ENCODE data around the gene SMG6.

SMG6 gene

DNA sequence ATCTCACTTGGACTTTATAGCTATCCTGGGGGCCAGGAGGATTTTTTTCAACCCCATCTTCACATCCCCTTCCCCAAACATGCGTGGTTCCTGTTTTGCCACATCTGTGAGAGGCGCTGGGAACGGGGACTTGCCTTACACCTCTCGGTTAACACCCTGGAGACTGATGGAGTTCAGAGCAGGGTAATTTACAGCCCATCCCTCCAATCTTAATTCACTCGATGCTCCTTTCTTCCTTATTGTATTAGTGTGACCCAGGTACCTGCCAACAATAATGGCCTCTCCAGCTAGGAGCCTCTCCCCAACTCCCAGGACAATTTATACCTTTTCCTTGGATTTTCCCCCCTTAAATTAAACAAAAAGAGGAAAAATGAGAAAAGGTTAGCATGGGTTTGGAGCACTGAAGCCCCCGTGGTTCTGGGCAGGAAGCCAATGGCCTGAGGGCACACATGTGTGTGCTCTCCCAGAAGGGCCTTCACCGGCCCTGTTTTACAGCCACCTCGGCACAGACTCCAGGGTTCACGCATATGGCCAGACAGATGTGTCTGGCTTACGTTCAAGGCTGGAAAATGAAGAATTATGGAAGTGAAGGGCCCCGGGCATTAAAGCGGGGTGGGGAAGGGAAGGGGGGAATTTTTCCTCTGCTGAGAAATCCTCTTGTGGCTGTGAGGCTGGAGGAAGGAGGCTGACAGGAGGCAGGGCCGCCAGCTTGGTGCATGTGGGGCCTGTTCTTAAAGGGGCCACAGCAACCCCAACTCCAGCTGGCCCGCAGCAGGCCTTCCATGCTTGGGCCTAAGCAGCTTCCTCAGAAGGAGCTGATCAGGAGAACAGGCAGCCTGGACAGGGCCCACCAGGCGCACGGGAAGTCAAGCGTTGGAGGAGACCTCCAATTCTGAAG lies 227.2 kb downstream of the SMG6 start:
- no peak for DNase-seq (ENCODE audit: low read depth)

DNA sequence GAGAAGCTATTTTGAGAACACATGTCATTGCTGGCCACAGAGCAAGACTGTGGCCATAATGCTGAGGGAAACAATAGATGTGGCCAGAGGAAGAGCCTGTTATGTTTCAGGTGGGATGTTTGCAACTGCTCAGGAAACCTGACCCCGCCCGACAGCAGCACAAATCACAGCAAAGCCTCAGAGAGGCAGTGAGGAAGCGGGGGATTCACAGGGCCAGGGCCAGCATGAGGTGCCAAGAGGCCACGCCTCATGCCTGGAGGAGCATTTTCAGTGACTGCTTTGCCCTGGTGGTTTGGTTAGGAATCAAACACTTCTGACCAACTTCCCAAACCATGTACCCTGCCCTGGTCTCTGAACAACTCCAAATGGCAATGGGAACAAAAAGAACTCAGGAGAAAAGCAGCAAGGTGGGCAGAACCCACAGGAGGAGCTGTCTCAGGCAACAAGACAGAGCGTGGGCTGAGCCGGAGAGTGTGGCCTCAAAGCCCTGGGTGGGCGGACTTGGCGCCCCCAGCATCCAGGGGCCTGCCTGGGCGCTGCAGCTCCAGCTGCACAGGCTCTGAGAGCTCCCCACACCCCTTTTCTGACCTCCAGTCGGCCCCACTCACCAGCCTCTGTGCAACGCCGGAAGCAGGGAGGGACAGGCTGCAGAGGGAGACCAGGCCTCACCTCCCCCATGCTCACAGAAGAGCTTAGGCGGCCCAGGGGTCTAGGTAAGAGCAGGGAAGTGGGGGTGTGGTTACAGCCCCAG lies 228.1 kb downstream of the SMG6 start:
- DNase-seq (ENCODE audit: low read depth): no peak

DNA sequence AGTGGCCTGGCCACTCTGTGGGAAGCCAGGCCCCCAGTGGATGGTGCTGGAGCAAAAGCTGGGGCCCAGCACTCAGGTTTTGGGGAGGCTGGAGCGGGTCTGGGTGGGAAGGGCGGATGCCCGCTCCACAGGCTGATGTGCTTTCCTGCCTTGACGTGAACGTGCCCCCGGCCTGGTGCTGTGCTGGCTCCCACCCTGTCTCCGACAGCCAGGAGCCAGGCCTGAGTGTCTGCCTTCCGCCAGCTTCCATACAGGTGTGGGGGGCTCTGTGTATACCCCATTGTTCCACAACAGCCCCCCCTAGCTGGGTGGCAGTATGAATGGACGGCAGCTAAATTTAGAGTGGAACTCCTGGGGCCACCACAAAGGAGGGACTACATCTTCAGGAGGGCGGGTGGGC lies 228.7 kb downstream of the SMG6 start:
- DNase-seq (ENCODE audit: low read depth): no peak

DNA sequence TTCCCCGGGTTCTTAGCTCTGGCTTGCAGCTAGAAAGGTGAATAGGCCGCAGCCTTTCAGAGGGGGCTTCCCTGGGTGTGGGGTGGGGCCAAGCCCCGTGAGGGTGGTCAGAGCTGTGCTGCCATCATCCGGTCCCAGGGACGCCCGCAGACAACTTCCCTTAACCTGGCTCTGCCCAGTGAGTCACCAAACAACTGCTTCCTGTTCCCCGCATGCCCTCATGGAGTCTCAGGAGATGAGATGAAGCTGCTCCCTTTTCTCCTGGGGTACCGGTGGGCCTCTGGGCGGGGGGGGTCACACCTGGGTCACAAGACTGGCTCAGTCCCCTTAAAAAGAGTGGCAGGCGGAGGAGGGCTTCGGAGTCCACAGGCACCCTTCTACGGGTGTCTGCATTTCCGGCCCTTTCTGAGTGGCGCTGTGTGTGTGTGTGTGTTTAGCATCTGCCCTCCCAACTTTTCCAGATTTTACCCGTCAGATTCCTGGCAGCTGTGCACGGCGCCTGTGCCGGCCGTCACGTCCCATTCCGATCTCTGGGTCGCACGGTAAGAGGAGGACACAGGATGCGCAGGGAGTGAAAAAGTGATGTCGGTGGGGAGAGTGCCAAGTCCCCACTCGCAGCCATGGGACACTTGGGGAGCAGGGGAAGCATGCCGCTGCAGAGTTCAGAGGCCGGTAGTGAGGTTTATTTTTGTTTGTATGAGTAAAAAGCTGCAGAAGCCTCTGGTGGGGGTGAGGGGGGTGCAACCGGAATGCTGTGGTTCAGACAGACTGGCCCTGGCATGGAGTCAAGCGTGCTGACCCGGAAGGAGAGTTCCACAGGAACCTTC lies 231.9 kb downstream of the SMG6 start:
- DNase-seq (ENCODE audit: low read depth): no peak

DNA sequence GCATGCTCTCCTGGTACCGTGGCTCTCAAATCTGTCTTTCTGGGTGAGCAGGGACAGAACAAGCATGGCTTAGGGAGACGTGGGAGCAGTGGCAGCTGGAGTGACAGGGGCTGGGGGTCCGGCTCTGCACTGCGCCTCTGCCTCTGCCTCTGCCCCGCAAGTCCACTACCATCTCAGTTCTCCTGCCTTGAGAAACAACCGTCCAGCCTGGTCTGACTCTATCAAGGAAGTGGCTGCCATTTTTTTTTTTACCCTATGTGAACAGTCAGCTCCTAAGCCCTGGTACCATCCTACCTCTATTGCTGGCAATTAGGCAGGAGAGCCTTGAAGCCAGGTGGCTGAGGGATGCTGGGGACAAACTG lies 232.6 kb downstream of the SMG6 start:
- no peak for DNase-seq (ENCODE audit: low read depth)

DNA sequence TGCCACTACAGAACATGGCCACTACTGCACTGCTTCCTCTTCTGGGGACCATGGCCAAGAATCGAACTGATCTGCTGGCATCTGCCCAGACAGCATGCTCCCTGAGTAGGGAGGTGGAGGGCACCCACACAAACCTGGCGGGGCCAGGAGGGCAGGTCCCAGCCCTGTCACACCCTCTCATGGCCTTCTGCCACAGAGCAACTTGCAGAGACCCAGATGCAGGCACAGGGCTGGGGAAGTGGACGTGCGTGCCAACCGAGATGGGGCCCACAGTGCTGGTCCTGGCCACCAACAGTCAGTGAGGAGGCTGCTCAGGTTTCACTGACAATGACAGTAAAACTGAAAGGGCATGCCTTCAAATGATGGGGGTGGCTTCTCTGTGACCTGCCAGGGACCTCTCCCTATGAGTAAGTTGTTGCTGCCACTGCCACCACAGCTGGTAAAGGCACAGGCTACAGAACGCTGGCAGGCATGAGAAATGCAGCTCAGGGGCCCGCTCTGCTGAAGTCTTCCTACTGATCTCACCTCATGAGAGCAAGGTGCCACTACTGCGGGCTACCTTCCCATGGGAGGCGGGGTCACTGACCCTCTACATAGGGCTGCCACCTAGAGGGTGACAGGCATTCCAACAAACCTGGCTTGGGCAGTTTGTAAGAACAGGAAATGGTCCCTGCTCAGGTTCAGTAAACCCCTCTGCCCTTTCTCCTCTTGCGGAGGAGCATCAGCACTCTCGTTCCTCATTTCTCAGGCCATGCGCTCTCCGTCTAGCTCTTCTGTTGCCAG lies 233.2 kb downstream of the SMG6 start:
- DNase-seq (ENCODE audit: low read depth): no peak

DNA sequence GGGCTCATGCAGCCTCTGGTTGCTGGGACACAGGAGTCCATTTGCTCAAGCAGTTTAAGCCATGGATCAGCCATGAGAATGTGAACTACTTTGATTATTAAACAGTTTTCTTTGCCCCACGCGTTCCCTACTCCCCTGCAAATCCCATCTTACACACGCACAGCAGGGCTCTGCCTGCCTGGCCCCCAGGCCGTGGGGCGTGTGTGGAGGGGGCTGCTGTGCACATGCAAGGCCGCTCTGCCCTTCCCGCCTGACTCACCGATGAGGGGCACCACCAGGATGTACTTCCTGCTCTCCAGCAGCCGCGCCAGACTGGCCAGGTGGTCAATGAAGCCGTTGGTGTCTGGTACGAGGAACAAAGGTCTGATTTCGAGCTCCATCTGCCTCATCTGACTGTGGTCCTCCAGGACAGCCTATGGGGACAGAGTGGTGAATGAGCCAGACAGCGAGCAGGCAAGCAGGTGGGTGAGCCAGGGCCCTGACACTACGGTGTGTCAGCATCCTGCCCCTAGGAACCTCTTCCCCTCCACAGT lies 235.0 kb downstream of the SMG6 start:
- DNase-seq (ENCODE audit: low read depth): no peak

DNA sequence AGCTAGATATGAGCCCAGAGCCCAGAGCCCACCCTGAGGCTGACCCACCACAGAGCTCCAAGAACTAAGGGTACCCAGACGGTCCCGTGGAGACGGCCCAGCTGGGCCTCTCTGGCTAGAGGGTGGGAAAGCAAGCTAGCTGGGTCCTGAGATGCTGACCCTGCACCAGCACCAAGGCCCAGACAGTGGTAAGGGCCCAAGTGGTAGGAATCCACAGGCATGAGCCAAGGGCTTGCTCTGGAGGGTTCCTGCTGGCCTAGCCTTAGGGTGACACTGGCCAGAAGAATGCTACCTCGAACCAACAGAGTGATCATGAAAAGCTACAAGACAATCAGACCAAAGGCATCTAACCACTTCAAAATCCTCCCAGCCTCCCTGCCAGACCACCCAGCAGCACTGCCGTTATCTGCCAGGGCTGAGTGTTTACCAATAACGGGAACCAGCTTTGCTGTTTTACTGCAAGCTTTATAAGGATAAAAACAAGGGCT lies 235.5 kb downstream of the SMG6 start:
- DNase-seq (ENCODE audit: low read depth): no peak

DNA sequence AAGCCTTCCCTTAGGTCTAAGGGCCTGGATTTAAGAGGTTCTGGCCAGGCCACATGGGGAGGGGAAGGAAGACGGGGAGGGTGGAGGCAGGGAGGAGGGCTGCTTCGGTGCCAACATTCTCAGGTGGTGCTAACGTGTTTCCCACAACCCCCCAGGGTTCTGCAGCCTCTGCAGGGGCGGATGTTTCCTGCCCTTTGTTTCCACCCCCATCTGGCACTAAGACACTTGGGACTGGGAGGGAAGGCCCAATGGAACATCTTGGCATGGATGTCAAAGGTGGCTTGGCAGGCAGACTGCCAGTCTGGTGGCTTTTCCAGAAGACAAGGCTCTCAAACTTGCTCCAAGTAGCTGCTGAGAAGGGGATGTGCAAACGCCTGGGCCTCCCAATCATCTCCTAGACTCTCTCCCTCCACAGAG lies 236.0 kb downstream of the SMG6 start:
- DNase-seq (ENCODE audit: low read depth): no peak

DNA sequence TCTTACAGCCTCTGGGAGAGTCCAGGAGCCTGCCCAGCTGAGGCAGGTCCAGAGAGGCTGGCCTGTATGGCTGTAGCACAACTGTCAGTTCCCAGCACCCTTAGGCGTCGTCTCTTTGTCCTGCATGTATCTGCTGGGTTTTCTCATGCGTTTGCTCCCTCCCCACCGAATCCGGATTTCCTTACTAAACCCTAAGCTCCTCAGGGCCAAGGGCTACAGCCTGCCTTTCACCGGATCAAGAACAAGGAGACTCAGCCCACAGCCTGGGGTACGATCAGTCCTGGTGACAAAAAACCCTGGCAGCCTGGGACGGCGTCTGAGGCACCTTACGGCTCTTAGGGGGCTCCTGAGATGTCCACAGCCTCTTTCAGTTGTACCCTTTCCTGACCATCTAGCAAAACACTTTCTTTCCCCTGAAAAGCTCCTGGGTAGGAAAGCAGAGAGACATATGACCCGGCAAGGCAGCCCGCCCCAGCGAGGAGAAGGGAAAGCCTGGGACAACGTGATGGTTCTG lies 236.5 kb downstream of the SMG6 start:
- DNase-seq (ENCODE audit: low read depth): no peak

DNA sequence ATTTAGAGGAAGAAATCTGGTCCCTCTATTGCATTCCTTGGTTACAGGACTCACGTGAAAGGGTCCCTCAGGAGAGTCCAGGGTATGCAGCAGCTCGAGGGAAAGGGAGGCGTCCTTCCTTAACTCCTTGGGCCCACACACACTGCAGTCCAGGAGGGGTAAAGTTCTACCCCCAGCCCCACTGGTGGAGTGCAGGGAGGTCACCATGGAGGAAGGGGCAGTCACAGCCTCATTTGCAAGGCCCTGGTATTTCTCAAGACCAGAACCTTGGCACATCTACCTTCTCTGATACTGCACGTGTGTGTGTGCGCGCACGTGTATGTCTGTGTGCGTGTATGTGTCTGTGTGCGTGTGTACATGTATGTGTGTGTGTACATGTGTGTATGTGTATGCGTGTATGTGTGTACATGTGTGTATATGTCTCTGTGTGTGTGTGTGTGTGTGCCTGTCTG lies 237.6 kb downstream of the SMG6 start:
- no peak for DNase-seq (ENCODE audit: low read depth)

DNA sequence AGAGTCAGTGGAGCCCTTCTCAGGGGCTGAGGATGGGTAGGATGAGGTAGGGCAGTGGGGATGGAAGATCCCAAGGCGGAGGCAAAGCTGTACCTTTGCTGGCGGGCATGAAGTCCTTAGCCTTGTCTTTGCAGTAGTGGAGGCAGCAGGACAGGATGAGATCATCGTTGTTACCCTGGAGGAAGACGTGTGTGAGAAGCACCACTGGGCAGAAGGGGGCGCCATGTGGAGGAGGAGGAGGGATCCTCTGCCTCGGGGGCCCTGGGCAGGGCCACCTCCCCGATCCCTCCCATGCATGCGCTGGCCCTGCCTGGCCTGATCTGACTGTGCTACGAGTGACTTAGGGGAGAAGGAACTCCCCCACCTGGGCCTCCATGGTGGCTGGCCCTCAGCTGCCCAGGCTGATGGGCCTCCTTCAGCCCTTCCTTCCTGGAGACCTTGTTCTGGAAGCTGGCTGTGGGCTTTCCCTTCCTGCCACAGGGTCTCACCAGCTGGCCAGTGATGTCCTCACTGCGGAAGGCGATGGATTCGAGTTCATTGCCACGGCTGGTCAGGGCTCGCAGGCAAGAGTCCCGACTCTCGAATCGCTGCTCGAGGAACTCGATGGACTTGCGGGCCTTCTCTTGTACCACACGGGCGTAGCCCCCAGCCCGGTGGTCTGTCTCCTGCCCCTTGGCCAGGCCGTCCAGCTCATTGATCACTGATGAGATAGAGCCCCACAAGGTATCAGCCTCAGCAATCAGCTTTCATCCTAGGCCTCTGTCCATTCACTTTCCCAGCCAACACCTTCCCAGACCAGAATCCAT lies 238.4 kb downstream of the SMG6 start:
- no peak for DNase-seq (ENCODE audit: low read depth)

DNA sequence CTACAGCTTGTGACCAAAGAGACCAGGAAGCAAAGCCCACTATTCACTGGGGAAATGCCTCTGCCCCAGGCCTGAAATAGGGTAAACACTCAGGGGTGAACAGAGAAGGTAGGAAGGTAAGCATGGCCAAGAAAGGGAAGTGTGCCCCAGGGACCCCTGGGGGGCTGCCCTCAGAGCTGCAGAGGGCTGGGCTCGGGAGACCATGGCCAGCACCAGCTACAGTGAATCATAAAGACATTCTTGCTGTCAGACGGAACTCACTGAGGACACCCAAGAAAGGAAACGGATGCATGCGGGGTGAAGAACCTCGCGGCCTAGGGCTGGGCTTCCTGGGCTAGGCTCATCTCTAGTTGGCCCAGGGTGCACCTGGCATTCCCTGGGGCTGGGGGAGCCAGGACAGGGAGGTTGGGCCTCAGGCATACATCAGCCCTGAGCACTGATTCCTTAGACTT lies 239.0 kb downstream of the SMG6 start:
- no peak for DNase-seq (ENCODE audit: low read depth)

DNA sequence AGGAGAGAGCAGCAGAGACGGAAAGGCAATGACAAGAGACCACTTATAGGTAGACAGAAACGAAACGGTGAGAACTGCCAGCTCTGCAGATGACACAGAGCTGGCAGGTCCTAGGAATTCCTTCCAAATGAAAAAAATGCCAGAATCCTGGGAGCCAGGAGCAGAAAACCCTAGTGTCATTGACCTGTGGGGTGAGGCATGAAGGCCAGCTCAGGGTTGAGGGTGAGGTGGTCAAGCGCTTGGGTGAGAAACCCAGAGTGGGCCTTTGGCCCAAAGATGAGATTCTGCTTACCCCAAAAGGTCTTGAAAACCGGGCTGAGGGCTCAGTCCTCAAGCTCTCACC lies 239.5 kb downstream of the SMG6 start:
- no peak for DNase-seq (ENCODE audit: low read depth)

DNA sequence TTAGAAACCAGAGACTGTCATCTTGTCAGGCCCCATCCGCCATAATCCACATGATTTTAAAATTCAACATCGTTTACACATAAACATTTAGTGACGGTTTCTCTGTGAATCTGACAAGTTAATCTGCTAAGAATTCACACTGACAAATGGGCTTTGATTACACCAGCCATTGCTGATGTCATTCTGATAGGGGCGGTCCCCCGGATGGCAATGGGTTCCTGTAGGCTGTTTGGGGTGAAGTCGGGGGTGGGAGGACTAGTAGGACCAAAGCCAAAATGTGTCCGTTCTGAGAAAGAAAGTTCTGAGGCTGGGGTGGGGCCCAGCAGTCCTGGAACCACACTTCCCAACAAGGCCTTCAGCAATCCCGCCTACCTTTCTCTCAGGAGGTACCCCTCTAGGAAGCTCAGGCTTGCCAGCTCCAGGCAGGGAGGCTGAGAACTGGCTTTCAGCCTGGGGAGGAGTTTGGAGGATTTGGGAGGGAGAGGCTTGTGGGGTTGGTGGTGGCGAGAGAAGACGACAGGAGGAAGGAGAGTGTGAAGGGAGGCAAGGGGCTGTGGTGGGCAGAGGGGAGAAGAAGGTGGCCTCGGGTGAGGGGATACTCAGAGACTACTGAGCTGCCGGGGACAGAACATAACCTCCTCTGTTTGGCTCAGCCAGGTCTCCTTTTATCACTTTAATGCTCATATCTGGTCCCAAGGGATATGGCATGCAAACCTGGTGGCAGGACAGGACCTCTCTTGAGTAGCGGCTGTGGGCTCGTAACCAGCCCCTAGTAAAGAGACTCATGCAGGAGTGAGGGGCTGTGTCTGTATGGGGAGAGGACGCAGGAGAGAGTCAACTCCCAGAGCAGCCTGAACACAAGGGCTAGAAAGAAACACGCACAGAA lies 240.1 kb downstream of the SMG6 start:
- DNase-seq (ENCODE audit: low read depth): no peak

DNA sequence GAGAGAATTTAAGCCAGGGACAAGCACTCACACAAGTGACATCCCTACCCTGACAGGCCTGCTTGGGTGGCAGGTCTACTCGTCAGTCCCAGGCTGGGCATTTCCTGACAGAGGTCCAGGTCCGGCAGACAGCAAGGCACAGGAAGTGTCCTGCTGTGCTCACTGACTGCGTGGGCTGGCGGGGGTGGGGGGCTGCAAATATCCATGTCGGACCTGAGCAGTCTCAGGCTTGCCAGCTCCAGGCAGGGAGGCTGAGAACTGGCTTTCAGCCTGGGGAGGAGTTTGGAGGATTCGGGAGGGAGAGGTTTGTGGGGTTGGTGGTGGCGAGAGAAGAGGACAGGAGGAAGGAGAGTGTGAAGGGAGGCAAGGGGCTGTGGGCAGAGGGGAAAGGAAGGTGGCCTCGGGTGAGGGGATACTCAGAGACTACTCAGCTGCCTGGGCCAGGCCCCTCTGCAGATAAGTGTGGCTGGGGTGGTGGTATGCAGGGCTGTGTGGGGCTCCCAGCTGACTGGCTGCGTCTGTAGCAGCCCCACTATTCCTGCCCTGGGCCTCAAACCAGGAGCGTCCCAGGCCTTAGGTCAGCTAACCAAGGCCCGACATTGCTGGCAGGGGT lies 240.9 kb downstream of the SMG6 start:
- no peak for DNase-seq (ENCODE audit: low read depth)

DNA sequence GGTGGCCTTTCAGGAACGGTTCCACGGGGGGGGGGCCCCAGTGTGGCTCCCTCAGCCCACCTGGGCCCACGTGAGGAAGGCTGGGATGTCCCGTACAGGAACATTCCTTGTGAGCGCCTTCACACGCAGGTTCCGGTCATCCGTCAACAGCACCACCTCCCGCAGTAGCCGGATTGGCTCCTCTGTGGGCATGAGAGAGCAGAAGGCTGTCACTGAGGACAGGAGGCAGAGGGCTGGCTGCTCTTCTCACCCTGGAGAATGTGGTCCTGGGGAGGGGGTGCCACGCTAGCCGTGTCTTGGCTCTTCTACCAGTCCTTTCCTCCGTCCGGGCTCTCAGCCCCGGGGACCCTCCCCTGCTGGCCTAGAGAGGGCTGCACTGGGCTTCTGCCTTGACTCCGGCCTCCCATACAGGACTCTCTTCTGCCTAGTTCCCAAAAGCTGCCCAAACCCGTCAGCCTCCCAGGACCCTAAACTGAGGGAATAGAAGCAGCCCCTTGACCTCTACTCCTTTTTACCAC lies 242.1 kb downstream of the SMG6 start:
- no peak for DNase-seq (ENCODE audit: low read depth)

DNA sequence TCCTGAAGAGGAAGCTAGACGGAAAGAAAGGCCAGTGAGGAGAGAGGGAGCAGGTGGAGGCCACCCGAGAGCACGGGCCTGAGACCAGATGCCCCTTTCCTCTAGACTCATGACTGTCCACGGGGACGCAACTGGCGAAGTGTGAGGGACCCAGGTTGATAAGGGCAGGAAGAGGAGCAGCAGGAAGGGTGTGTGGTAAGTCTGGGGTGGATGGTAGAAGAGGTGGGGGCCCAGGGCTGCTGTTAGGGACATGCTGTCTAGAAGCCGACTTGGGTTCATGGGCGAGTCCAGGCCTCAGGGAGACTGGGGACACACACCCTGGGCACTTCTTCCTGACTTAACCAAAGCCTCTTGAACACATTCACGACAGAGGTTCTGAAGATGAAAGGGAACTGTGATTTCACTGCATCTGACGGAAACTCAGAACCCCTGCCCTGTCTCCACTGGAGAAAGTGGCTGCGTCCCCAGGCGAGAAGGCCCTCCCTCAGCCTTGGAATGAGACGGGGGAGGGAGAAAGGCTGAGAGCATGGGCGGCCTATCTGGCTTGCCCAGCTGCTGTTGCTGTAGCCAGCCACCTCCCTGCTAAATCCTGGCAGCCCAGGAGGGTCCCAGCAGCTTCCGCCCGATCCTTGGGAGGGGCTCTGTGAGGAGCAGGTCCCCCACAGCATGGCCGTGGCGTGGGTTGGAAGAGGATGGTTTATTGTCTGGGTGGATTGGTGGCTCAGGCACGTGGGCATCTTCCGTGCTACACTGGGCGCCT lies 242.7 kb downstream of the SMG6 start:
- no peak for DNase-seq (ENCODE audit: low read depth)
